NCI-H2107 (cell line): ENCODE data around the gene UBAC2.
A peak's percentile ranks its signal among the peaks of the same experiment; 100 is the strongest.

Source experiments
- DNase-seq: peaks from one replicate; lab custom pipeline; 2025; lab: John Stamatoyannopoulos, UW

UBAC2 gene, protein sequence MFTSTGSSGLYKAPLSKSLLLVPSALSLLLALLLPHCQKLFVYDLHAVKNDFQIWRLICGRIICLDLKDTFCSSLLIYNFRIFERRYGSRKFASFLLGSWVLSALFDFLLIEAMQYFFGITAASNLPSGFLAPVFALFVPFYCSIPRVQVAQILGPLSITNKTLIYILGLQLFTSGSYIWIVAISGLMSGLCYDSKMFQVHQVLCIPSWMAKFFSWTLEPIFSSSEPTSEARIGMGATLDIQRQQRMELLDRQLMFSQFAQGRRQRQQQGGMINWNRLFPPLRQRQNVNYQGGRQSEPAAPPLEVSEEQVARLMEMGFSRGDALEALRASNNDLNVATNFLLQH

DNA sequence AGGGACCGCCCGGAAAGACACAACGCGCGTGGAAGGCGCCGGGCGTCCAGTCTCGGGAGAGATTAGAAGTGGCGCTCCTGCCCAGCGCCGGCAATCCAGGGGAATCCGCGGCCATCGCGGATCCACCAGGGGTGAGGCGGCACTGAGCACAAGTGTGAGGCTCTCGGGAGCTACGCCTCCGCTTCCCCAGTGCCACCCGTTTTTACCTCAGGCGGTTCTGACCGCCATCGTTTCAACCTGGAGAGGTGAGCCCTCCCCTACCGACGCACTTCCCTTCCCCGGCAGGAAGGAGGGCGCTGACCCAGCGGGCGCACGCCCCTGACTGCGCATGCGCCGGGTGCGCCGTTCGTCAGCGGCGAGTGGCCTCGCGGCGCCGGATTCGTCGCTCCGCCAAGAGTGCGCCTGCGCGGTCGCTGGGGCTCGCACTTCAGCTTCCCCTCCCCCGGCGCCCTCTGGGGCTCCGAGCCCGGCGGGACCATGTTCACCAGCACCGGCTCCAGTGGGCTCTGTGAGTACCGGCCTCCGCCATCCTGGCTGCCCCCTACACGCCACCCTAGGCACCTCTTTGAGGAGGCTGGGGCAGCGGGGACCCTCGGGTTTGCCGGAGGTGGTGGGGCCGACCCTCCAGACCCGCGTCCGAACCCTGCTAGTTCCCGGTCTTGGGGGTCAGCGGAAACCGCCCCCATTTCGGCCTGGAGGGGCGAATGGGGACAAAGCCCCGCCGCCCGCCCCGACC, at the start of gene UBAC2:
TSS of gene UBAC2 (plus strand) at position 423 of the 736 bp plus-strand sequence. CDS start at position 478, 55 bp downstream.
- DNase-seq = peak; percentile 85

DNA sequence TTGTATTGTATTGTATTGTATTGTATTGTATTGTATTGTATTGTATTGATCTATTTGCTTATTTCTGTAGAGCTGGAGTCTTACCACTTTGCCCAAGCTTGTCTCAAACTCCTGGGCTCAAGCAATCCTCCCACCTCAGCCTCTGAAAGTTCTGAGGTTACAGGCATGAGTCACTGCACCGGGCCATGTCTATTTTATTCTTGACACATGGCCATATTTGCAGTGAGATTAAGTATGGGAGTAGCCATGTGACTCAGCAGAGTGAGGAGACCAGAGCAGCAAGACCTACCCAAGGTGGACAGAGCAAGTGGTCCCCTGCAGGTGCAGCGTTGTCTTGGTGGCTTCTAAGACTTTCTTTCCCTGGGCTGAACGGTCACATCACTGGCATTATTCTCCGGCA, 49.1 kb upstream of the UBAC2 start:
- DNase-seq = no peak

DNA sequence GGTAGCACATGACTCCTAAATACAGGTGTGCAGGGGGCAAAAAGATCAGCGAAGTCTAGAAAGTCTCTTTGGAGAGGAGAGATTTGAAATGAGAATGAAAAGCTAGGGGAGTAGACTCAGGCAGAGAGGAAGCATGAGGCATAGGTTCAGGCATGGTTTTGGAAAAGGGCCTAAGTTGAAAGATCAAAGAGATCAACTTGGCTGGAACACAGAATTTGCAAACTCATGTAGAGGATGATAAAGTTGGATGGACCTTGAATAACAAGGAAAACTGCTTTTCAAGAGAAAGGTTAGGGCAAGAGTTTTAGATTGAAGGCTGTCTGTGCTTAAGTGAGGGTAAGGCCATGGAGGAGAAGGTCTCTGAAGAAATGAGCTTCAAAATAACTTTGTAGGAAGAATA, 47.4 kb upstream of the UBAC2 start:
- DNase-seq = no peak

DNA sequence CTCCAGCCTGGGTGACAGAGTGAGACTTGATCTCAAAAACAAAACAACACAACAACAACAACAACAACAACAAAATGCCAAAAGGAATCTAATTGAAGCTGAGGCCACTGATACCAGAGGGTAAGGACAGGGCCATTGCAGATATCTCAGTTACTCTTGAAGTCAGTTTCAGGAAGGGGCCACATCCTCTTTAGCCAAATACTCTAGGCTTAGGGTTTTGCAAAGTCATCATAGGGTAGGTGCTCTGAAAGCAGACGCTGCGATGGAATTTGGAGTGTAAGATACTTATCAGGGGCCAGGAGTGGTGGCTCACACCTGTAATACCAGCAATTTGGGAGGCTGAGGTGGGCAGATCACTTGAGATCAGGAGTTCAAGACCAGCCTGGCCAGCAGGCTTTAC, 46.6 kb upstream of the UBAC2 start:
- no peak for DNase-seq

DNA sequence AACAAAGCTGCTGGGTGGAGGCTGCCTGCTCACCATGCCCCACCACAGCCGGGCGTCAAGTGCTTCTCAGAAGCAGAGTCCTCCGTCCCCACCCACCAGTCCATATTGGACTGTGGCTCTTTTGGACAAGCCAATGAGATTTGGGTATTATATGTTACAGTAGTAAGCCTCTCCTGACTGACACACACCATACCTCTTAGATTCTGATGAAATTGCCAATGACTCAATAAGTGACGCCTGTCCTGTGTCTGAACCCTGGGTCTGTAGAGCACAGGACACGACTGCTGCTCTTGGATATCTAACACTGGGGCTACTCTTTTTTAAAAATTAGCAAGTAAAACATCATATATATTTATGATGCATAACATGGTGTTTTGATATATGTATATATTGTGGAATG, 44.8 kb upstream of the UBAC2 start:
- no peak for DNase-seq

DNA sequence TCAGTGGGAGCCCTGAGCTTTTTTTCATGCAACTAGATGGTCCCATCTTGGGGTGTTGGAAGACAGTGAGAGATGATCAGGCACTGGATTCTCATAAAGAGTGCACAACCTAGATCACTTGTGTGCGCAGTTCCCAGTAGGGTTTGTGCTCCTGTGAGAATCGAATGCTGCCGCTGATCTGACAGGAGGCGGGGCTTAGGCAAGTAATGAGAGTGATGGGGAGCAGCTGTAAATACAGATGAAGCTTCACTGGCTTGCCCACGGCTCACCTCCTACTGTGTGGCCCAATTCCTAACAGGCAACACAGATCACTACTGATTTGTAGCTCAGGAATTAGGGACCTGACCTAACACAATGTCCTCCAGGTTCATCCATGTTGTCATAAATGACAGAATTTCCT, 43.6 kb upstream of the UBAC2 start:
- no peak for DNase-seq

DNA sequence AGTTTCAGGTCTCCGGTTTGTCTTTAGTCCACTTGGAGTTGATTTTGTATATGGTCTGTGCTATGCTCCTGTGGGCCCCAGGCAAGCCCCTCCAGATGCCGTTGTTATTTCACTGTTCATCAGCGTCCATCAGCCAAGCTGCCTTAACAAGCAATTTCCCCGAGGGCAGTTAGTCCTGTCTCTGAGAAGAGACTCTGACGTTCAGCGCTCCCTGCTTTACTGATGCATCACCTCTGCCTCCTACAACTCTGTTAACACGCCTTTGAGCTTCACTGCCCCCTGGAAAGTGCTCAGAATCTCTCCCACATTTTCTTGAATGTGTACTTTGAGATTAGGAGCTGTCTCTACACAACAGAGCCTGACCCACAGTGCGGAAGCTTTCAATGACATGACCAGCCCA, 41.8 kb upstream of the UBAC2 start:
- no peak for DNase-seq

DNA sequence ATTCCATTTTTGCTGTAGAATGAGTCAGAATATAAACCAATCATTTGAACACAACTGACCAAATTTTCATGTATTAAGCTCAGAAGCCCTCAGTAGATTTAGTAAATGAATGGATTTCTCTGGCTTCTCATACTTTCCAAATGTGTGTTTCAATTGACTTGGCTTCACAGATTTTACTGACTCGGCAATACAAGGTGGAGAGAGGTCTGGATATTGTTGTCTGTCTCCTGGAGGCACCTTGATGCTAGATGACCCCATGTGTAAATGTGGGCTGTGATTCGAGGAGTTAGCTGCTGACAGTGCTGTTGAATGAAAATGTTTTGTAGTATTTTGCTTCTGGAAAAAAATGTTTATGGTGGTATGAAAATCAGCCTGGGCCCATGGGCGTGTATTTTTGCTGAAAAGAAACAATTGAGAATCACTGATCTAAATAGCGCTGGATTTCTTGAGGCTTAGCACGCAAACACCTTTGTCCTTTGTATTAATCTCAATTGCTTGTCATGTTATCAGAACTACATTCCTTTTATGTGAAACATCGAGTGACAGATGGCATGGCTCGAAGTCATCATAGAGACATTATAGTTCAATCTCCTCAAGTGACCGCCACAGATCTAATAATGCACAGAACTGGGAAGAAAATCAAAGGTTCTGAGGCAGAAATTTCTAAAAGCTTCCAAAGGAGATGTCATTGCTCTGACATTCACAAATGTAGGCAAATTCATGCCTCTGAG, 41.2 kb upstream of the UBAC2 start:
- DNase-seq = no peak

DNA sequence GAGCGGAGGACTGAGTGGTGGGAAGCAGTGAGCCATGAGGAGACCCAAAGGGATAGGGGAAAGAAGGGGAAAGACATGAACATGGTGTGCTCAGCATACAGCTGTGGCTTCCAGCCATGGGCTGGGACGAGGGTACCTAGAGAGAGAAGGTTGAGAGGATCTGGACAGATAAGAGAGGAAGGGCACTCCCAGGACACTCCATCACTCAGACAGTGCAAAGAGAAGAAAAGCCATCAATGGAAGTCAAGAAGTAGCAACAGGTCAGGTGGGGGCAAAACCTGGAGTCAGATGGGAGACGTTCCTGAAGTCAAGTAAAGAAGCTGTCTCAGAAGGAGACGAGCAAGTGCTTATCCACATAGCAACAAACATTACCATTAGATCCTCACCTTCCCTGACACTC, 40.2 kb upstream of the UBAC2 start:
- no peak for DNase-seq

DNA sequence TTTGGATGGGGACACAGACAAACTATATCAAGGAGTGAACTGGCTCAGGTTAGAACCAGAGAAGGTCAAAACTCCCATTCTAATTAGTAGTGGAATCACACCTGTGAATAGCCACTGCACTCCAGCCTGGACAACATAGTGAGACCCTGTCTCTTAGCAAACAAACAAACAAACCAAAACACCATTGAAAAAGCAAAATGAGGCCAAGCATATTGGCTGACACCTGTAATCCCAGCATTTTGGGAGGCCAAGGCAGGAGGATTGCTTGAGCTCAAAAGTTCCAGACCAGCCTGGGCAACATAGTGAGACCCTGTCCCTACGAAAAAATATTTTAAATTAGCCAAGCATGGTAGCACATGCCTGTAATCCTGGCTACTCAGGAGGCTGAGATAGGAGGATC, 39.1 kb upstream of the UBAC2 start:
- DNase-seq = no peak

DNA sequence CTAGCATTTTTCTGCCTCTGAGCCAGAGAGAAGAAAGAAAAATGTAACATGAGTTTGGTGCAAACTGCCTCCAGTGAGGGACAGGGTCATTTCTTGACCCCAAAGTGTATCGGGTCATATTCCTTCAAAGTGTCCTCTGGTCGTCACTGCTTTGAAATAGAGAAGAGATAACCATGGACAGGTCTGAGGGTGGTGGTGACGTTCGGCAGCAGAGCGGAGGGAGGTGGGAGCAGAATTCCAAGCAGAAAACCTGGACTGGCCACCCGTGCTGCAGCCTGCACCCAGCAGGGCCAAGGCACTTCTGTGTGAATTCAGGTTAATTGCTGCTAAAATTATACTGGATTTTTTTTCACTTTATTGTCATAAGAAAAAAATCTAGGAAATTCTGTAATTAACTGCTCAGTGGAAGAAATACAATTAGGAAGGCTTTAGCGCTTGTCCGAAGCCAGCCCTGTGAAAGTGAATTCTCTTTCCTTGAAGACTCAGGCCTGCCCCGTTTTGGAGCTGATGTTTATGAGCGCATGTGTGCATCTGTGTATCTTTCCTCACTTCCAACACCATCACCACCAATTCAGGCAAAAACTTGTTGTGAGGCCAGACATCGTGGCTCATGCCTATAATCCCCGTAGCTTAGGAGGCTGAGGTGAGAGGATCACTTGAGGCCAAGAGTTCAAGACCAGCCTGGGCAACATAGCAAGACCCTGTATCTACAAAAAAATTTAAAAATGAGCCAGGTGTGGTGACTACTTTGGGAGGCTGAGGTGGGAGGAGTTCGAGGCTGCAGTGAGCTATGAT, 37.9 kb upstream of the UBAC2 start:
- no peak for DNase-seq

DNA sequence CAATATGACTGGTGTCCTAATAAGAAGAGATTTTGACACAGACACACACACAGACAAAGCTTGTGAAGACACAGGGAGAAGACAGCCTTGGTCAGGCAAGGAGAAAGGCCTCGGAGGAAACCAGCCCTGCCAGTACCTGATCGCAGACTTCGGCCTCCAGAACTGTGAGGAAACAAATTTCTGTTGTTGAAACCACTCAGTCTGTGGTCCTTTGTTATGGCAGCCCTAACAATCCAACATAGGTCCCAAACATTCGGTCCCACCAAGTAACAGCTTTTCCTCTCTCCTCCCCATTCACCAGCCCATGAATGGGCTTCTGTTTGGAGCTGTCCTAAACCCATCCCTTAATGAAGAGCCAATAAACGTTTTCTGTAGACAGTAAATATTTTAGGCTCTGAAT, 36.4 kb upstream of the UBAC2 start:
- no peak for DNase-seq

DNA sequence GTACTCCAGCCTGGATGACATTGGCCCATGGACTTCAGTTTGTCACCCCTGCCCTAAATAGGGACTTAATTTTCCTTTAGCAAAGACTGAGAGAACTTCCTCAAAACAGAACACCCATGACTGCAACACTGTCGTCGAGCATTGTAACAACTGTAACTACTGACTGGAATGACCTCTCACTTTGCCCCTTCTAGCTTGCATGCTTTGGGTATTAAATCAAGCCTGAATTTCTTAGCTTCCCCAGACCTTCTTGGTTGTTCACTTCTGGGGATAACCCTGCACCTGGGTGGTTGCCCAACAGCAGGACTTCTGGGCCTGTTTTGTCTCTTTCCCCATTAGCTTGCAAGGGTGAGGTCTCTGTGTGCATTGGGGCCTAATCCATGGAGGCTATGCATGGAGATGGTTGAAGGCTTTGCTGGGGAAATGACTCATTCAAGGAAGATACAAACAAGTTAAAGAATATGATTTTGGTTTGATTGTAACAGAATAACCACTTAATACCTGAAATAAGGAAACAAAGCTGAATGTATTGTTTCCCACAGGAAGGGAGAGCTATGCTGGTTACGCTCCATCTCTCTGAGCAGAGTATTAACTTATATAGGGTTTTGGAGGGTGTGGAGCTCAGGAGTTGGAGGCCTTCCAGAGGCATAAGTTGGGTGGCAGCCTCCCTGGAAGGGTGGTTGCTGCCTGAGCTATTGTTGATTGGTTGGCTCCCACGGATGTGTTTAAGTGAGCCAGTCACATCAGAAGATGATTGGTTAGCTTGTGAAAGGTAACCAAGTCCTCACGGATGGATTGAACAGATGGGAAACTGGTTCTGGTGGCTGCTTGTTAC, 34.7 kb upstream of the UBAC2 start:
- DNase-seq = no peak

DNA sequence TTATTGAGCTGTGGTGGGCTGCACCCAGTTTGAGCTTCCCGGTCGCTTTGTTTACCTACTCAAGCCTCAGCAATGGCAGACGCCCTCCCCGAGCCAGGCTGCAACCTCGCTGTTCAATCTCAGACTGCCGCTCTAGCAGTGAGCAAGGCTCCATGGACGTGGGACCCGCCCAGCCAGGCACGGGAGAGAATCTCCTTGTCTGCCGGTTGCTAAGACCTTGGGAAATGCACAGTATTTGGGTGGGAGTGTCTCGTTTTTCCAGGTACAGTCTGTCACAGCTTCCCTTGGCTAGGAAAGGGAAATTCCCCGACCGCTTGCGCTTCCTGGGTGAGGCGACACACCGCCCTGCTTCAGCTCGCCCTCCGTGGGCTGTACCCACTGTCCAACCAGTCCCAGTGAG, 27.7 kb upstream of the UBAC2 start:
- DNase-seq = no peak

DNA sequence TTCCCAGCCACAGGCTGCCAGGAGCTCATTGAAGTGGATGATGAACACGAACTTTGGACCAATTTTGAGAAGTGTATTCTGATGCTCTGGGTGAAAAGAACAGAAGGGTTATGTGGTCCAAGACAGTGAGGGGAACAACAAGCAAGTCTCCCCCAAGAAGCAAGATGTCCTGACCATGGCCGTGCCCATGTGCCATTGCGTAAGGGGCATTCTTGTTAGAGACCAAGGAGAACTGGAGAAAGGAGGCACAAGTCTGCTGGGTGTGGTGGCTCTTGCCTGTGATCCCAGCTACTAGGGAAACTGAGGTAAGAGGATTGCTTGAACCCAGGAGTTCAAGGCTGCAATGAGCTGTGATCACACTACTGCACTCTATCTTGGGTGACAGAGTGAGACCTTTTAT, 27.0 kb upstream of the UBAC2 start:
- no peak for DNase-seq

DNA sequence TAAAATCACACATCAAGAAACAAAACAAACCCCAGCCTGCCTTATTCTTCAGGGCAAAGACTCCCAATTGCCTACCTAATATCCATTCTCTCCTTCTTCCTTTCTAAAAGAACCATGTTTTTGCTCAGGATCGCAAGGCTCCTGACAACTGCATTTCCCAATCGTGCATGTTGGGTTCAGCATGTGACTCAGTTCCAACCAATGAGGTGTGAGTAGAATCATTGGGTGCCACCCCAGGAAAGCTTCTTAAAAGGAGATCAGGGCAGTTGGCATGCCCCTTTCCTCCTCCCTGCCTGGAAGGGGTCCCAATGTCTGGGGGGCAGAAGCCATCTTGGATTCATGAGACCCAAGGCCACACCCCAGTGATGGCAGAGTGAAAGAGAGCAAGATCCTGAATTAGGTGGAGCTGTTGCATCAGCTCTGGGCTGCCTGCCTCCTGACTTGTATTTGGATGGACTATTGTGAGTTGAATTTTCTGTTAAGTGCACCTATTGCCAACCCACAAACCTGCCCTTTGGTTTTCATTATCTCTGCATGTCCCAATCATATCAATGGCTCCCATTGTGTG, 26.0 kb upstream of the UBAC2 start:
- no peak for DNase-seq

DNA sequence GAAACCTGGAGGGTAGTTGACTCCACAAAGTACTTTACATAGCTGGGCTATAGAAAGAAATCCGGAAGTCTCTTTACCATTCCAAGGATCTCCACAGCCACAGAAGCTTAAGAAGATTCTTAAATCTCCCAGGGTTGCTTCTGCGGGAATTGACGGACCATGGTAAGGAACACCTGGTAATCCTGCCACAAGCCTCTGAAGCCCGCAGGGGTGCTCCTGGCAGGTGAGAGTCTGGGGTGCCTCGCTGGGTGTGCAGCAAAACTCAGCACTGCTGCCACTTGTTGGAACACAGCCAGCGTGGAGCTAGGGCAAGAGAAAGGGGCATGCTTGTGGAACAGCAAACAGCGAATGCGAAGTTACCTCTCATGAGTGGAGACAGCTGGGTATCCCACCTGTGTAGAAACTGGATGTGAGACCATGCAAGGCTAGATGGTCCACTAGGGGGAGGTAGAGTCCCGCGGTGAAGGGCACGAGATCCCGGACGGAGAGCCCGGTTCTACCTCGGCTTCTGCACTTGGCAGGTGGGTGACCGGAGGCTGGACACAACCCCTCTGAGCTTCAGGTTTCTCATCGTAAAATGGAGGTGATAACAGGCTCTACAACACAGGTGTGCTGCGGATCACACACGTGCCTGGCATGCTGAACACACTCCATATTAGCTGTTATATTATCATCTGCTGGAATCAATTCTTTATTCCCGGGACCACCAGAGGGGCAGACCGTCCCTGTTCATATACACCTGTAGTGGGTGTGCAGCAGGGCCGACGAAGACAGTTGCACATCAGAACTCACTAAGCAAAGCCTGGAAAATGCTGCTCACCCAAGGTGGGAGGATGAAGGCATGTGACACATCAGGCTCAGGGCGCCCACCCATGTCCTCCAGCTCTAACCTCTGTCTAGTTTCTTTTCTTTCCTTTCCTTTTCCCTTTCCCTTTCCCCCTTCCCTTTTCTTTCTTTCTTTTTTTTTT, 24.1 kb upstream of the UBAC2 start:
- DNase-seq = peak; percentile 67

DNA sequence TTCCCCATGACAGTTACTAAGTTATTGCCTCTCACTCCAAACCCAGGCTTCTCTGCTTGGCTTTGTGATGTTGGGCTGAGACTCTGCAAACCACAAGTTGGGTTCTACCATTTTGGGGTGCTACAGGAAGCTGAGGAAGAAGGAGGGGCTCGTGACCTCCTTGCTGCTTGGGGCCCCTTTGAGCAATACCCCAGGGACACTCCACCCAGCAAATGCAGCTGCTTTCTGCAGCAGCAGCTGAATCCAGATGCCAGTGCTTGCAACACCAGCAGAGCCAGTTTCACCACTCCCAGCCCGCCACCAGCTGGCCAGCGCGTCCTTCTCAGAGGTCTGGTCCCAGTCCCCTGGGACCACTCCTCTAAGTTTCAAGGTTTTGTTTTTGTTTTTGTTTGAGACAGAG, 22.0 kb upstream of the UBAC2 start:
- DNase-seq = no peak

DNA sequence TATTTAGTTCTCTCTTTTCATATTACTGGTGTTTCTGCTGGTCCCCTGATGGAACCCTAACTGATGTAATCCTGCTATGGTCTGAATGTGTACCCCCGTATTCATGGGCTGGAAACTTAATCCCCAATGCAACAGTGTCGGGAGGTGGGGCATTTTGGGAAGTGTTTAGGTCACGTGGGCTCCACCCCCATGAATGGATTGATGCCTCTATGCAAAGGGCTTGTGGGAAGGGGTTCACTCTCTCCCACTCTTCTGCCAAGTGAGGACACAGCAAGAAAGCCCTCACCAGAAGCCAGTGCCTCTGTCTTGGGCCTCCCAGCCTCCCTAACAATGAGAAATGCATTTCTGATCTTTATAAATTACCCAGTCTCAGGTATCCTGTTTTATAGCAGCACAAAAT, 21.2 kb upstream of the UBAC2 start:
- DNase-seq = no peak

DNA sequence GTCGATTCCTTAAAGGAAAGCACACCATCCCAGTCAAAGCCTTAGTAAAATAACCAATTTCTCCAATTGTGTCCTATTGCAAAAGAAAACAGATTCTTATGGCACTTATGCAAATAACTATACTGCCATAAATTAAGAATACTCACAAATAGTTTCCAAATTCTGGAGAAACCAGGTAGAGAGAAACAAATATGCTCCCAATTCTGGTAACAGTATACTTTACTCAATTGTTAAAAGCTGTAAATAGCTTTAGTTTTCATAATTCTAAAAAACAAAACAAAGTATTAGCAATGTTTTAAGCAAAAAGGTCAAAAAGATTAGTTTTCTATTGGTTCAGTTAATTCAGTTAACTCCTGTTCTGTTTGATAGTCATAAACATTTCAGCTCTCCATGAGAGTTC, 18.2 kb upstream of the UBAC2 start:
- DNase-seq = no peak
